DND-41 (cell line): ENCODE data around the gene CCDC185.

Experiments
- ATAC-seq: fragments of 200-7000 bp; cut with Tn5 transposase; 3 replicates; pipeline ENCODE4 v1.9.1; 2021; ENCODE audit warnings: low read depth; ENCODE audit not compliant: insufficient read depth
- DNase-seq: peaks from one replicate; pipeline ENCODE4 v3.0.0-alpha.2; 2020
- H2AFZ ChIP-seq: 2 replicates; pipeline ENCODE4 v1.6.0; 2012; ENCODE audit warnings: low read depth, low read length
- H3K27ac ChIP-seq: 2 replicates; pipeline ENCODE4 v1.5.1; 2012; ENCODE audit warnings: low read length, inconsistent platforms
- H3K27me3 ChIP-seq: fragments of 200-600 bp; sonication (generic); 2 replicates; pipeline ENCODE4 v1.6.0; 2012; ENCODE audit warnings: low read length, mild to moderate bottlenecking, inconsistent platforms; ENCODE audit not compliant: insufficient read depth, poor library complexity
- H3K36me3 ChIP-seq: 2 replicates; pipeline ENCODE4 v1.5.1; 2012; ENCODE audit warnings: low read length, inconsistent platforms; ENCODE audit not compliant: insufficient read depth
- H3K4me1 ChIP-seq: 2 replicates; pipeline ENCODE4 v1.5.1; 2012; ENCODE audit warnings: mild to moderate bottlenecking, low read length; ENCODE audit not compliant: insufficient read depth
- H3K4me2 ChIP-seq: 2 replicates; pipeline ENCODE4 v1.6.0; 2012; ENCODE audit warnings: mild to moderate bottlenecking, moderate library complexity, low read length, inconsistent platforms; ENCODE audit not compliant: insufficient read depth
- H3K4me3 ChIP-seq, 2 experiments: fragments of 200-600 bp in 1 of 2; shearing (Covaris generic) in 1 of 2; 2 replicates each; pipeline ENCODE4 v1.5.1; 2012 to 2016; ENCODE audit warnings: inconsistent platforms in 2 of 2, low read length in 2 of 2, mild to moderate bottlenecking in 2 of 2, low read depth in 1 of 2, moderate library complexity in 1 of 2
- H3K79me2 ChIP-seq: 2 replicates; pipeline ENCODE4 v1.6.0; 2012; ENCODE audit warnings: low read length, inconsistent platforms; ENCODE audit not compliant: insufficient read depth
- H3K9ac ChIP-seq: 2 replicates; pipeline ENCODE4 v1.6.0; 2012; ENCODE audit warnings: low read depth, mild to moderate bottlenecking, inconsistent platforms, low read length, moderate library complexity
- H3K9me3 ChIP-seq: 2 replicates; pipeline ENCODE4 v1.5.1; 2012; ENCODE audit warnings: low read length, moderate library complexity, mild to moderate bottlenecking, inconsistent platforms; ENCODE audit not compliant: insufficient read depth, severe bottlenecking
- H4K20me1 ChIP-seq: 2 replicates; pipeline ENCODE4 v1.6.0; 2012; ENCODE audit warnings: low read length; ENCODE audit not compliant: insufficient read depth
- CTCF ChIP-seq: IDR thresholded peaks from 2 replicates; pipeline ENCODE4 v1.5.1; 2012; ENCODE audit warnings: borderline replicate concordance, low read length, moderate library complexity, mild to moderate bottlenecking; ENCODE audit not compliant: poor library complexity, severe bottlenecking; ENCODE audit errors: extremely low read depth
- EZH2 ChIP-seq: IDR thresholded peaks from 3 replicates; pipeline ENCODE4 v1.6.1; 2012; ENCODE audit warnings: borderline replicate concordance, low read depth, mild to moderate bottlenecking, moderate library complexity, low read length, inconsistent platforms; ENCODE audit not compliant: severe bottlenecking

CCDC185 gene

GRCh38 chr1:223378754-223379153 is 14.5 kb upstream of the CCDC185 start:
- ATAC-seq, result no peak
- Histone ChIP-seq H3K9ac (no peak overlapping the region), H3K27ac (no peak overlapping the region)

GRCh38 chr1:223386013-223386412 is 7.2 kb upstream of the CCDC185 start:
- H3K4me1 ChIP-seq, result no peaks in the 10 kb centered on the region
- H4K20me1 ChIP-seq, result no peaks in the 10 kb centered on the region
- H3K4me2 ChIP-seq, result no peak overlapping the region
- H3K27me3 ChIP-seq, result peaks cover 2% of the 10 kb centered on the region
- H3K27ac ChIP-seq, result no peak overlapping the region
- no peaks in the 10 kb centered on the region for H3K79me2 ChIP-seq
- H3K36me3 ChIP-seq, result no peaks in the 10 kb centered on the region
- ATAC-seq (no peak), DNase-seq (no peak)
- H3K4me3 ChIP-seq, result no peak overlapping the region
- TF ChIP-seq CTCF, result no peak
- TF ChIP-seq EZH2, result no peak
- H3K9ac ChIP-seq, result no peak overlapping the region
- no peak overlapping the region for H2AFZ ChIP-seq
- no peaks in the 10 kb centered on the region for H3K9me3 ChIP-seq

More at GRCh38 chr1:223378754-223379153, 14.5 kb upstream of the CCDC185 start:
- H3K4me2 ChIP-seq, result no peak overlapping the region
- H3K79me2 ChIP-seq, result no peaks in the 10 kb centered on the region
- DNase-seq, result no peak
- H3K4me1 ChIP-seq, result no peaks in the 10 kb centered on the region
- peaks cover 2% of the 10 kb centered on the region for H3K27me3 ChIP-seq
- no peak overlapping the region for H2AFZ ChIP-seq
- no peaks in the 10 kb centered on the region for H4K20me1 ChIP-seq
- H3K9me3 ChIP-seq, result no peaks in the 10 kb centered on the region
- no peak for TF ChIP-seq CTCF
- TF ChIP-seq EZH2, result no peak
- no peaks in the 10 kb centered on the region for H3K36me3 ChIP-seq
- H3K4me3 ChIP-seq, result no peak overlapping the region

- Histone ChIP-seq H4K20me1 (no peaks in the 10 kb centered on the region), H3K36me3 (no peaks in the 10 kb centered on the region), H3K9me3 (no peaks in the 10 kb centered on the region), H3K4me3 (no peak overlapping the region), H3K4me1 (no peaks in the 10 kb centered on the region), H3K27me3 (no peaks in the 10 kb centered on the region), H3K4me2 (no peak overlapping the region), H3K9ac (no peak overlapping the region), H3K27ac (no peak overlapping the region), H2AFZ (no peak overlapping the region), H3K79me2 (no peaks in the 10 kb centered on the region)
- ATAC-seq (no peak), DNase-seq (no peak)
- TF ChIP-seq EZH2 (no peak), CTCF (no peak)
These were observed 2.6 kb upstream of the CCDC185 start for GRCh38 chr1:223390618-223391017.

GRCh38 chr1:223394242-223394641 is 1.0 kb downstream of the CCDC185 start:
- no peaks in the 10 kb centered on the region for H4K20me1 ChIP-seq
- H3K9me3 ChIP-seq, result no peaks in the 10 kb centered on the region
- no peak overlapping the region for H3K27ac ChIP-seq
- H3K4me2 ChIP-seq, result no peak overlapping the region
- no peak overlapping the region for H3K4me3 ChIP-seq
- DNase-seq, result no peak
- no peaks in the 10 kb centered on the region for H3K27me3 ChIP-seq
- no peak for TF ChIP-seq EZH2
- TF ChIP-seq CTCF, result no peak
- no peaks in the 10 kb centered on the region for H3K4me1 ChIP-seq
- H2AFZ ChIP-seq, result no peak overlapping the region
- H3K36me3 ChIP-seq, result no peaks in the 10 kb centered on the region
- no peaks in the 10 kb centered on the region for H3K79me2 ChIP-seq
- no peak for ATAC-seq
- no peak overlapping the region for H3K9ac ChIP-seq
